ENCODE results near the gene AK8.
A peak's percentile ranks its signal among the peaks of the same experiment; 100 is the strongest.
"Not testable (repeated sequence)": the region's sequence is repeated elsewhere in the genome, so short reads cannot be mapped to it uniquely, and the experiment has no call there.

Gene AK8

DNA sequence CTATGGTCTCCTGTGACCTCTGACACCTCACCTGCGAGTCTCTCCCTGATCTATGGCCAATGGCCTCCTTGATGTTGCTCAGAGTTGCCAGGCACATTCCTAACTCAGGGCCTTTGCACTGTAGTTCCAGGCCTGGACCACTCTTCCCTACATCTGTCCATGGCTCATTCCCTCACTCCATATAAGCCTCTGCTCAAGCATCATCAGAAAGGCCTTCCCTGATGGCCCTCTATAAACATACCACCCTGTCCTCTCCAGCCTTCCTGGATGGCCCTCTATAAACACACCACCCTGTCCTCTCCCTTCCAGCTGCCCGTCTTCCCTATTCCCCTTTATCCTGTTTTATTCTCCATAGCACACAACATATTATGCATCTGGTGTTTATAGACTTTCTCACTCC, 105.0 kb downstream of the AK8 start:
- peaks cover 7% of the 10 kb centered on the region for H3K36me3 Mint-ChIP-seq
- ATAC-seq, result no peak
- peak overlapping the region; percentile 1 for H3K27ac Mint-ChIP-seq
- H3K9me3 Mint-ChIP-seq, result peaks cover 5% of the 10 kb centered on the region
- no peaks in the 10 kb centered on the region for H3K27me3 Mint-ChIP-seq
- peaks cover 9% of the 10 kb centered on the region for H3K4me1 Mint-ChIP-seq
- no peak overlapping the region for H3K4me3 Mint-ChIP-seq

DNA sequence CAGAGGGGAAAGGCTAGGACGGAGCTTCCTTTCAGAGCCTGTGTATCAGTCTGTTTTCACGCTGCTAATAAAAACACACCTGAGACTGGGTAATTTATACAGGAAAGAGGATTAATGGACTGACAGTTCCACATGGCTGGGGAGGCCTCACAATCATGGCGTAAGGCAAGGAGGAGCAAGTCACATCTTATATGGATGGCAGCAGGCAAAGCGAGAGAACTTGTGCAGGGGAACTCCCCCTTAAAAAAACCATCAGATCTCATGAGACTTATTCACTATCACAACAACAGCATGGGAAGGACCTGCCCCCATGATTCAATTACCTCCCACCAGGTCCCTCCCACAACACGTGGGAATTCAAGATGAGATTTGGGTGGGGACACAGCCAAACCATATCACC, 106.3 kb downstream of the AK8 start:
- H3K36me3 Mint-ChIP-seq, H3K27me3 Mint-ChIP-seq, H3K27ac Mint-ChIP-seq, H3K9me3 Mint-ChIP-seq, H3K4me1 Mint-ChIP-seq, H3K4me3 Mint-ChIP-seq, ATAC-seq: not testable (repeated sequence)

- Mint-ChIP-seq H3K4me3 (peak overlapping the region; percentile 99), H3K36me3 (peaks cover 7% of the 10 kb centered on the region), H3K27me3 (no peaks in the 10 kb centered on the region), H3K9me3 (peaks cover 5% of the 10 kb centered on the region), H3K27ac (peak overlapping the region; percentile 94), H3K4me1 (peaks cover 9% of the 10 kb centered on the region)
- ATAC-seq, result no peak
Observed at GRCh38 chr9:132770770-132771310, 107.2 kb downstream of the AK8 start.

- Mint-ChIP-seq H3K9me3 (peaks cover 5% of the 10 kb centered on the region), H3K4me3 (peak overlapping the region; percentile 99), H3K4me1 (peaks cover 9% of the 10 kb centered on the region), H3K27me3 (no peaks in the 10 kb centered on the region), H3K27ac (peak overlapping the region; percentile 94), H3K36me3 (peaks cover 7% of the 10 kb centered on the region)
- peak; percentile 86 for ATAC-seq
Observed at GRCh38 chr9:132769906-132770769, 107.9 kb downstream of the AK8 start.

GRCh38 chr9:132768932-132769905, 108.9 kb downstream of the AK8 start:
- H3K4me3 Mint-ChIP-seq, result peak overlapping the region; percentile 99
- peaks cover 7% of the 10 kb centered on the region for H3K36me3 Mint-ChIP-seq
- H3K9me3 Mint-ChIP-seq, result peaks cover 5% of the 10 kb centered on the region
- peaks cover 9% of the 10 kb centered on the region for H3K4me1 Mint-ChIP-seq
- H3K27me3 Mint-ChIP-seq, result no peaks in the 10 kb centered on the region
- peak; percentile 76 for ATAC-seq
- peak overlapping the region; percentile 94 for H3K27ac Mint-ChIP-seq

DNA sequence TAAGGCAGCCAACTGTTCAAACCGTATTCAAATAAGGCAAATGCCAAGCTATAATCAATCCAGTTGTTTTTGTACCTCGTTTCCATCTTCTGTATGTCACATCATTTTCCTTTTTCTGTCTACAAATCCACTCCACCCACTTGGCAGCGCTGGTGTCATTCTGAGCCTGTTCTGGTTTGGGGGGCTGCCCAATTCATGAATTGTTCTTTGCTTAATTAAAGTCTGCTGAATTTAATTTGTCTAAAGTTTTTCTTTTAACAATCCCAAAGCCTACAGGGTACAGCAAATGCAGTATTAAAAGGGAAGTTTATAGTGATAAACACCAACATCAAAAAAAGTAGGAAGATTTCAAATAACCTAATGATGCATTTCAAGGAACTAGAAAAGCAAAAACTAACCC, 114.5 kb downstream of the AK8 start:
- Mint-ChIP-seq H3K27me3 (no peaks in the 10 kb centered on the region), H3K36me3 (no peaks in the 10 kb centered on the region), H3K9me3 (no peaks in the 10 kb centered on the region), H3K4me3 (no peak overlapping the region), H3K4me1 (no peaks in the 10 kb centered on the region), H3K27ac (no peak overlapping the region)
- ATAC-seq, result no peak

GRCh38 chr9:132762896-132763295, 115.2 kb downstream of the AK8 start:
- Mint-ChIP-seq H3K4me1 (no peaks in the 10 kb centered on the region), H3K9me3 (no peaks in the 10 kb centered on the region), H3K27ac (no peak overlapping the region), H3K36me3 (no peaks in the 10 kb centered on the region), H3K4me3 (no peak overlapping the region), H3K27me3 (no peaks in the 10 kb centered on the region)
- no peak for ATAC-seq

GRCh38 chr9:132761602-132762001, 116.5 kb downstream of the AK8 start:
- H3K27ac Mint-ChIP-seq, result no peak overlapping the region
- no peaks in the 10 kb centered on the region for H3K4me1 Mint-ChIP-seq
- ATAC-seq, result no peak
- H3K27me3 Mint-ChIP-seq, result no peaks in the 10 kb centered on the region
- no peaks in the 10 kb centered on the region for H3K9me3 Mint-ChIP-seq
- H3K4me3 Mint-ChIP-seq, result no peak overlapping the region
- H3K36me3 Mint-ChIP-seq, result no peaks in the 10 kb centered on the region

DNA sequence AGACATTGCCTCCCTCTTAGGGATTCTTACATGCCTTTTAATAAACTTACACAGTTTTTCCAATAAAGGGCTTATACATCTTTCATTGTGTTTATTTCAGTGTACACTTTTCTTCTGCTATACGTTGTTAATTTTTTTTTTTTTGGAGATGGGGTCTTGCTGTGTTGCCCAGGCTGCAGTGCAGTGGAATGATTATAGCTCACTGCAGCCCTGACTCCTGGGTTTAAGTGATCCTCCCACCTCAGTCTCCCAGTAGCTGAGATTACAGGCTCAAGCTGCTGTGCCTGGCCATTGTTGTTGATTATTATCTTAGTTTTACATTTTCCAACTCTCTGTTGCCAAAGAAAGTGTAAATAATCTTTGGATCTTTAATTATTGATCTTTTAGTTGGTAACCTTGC, 118.0 kb downstream of the AK8 start:
- no peak overlapping the region for H3K4me3 Mint-ChIP-seq
- no peak overlapping the region for H3K27ac Mint-ChIP-seq
- H3K27me3 Mint-ChIP-seq, result no peaks in the 10 kb centered on the region
- no peaks in the 10 kb centered on the region for H3K36me3 Mint-ChIP-seq
- H3K9me3 Mint-ChIP-seq, result no peaks in the 10 kb centered on the region
- H3K4me1 Mint-ChIP-seq, result no peaks in the 10 kb centered on the region
- ATAC-seq, result no peak

DNA sequence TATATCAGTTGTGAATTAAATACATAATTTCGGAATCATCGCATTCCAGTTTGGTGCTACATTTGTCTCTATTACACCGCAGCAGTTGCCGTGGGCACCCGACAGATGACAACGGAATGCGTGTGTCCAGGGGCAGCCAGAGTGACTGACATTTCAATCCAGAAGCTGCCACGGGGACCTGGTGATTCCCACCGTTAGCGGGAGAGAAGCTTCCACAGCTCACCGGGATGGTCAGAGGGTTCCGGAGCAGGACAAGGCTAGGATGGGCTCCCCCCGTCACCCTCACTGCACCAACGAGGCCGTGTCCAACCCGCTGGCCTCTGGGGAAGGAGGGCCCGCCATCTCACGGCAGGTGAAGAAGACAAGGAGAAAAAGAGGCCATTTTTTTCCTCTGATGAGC, 121.1 kb downstream of the AK8 start:
- H3K4me3 Mint-ChIP-seq, result no peak overlapping the region
- no peak for ATAC-seq
- no peaks in the 10 kb centered on the region for H3K9me3 Mint-ChIP-seq
- H3K27ac Mint-ChIP-seq, result no peak overlapping the region
- H3K36me3 Mint-ChIP-seq, result no peaks in the 10 kb centered on the region
- no peaks in the 10 kb centered on the region for H3K27me3 Mint-ChIP-seq
- no peaks in the 10 kb centered on the region for H3K4me1 Mint-ChIP-seq

DNA sequence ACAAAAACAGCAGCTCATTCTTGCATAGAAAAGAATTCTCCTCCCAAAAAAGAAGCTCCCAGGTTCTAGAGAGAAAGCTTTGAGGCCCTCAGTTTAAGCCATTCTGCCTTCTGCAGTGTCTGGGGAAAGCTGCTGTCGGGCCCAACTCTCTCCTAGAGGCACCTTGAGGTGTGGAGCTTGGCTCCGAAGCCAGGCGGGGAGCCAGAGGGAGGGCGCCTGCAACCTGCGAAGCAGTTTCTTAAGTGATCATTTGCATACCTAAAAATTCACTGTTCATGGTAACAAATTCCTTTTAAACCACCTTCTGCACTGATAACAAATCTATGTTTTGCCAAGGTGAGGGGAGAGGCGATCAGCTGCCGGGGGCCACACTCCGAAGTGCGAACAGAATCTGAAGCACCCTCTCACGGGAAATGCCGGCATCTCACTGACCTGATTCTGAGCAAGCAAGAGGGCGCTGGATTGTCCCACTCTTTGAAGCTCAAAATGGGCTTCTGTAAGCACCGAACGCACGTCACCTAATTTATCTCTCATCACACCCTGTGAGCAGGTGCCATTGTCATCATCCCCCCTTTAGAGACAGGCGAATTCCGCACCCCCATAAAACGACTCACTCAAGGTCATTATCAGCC, 121.8 kb downstream of the AK8 start:
- Mint-ChIP-seq H3K9me3 (no peaks in the 10 kb centered on the region), H3K4me1 (no peaks in the 10 kb centered on the region), H3K27me3 (no peaks in the 10 kb centered on the region), H3K4me3 (no peak overlapping the region), H3K27ac (no peak overlapping the region), H3K36me3 (no peaks in the 10 kb centered on the region)
- ATAC-seq, result no peak

DNA sequence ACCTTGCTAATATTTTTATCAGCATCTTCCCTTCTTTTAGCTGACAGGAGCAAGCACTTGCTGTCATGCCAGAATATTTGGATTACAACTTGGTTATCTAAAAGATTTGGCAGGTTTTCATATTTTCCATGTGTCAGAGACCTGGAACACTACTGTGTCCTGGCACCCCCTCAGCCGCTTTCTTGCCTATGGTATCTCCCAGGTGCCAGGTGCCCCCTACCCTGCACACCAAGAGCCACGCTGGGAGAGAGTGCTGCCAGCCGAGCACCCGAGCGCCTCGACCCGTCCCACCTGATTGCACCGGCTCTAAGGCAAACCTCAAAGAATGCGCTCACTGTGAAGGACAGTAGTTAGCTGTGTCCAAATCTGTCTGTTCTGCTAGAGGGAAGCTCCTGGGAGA, 123.0 kb downstream of the AK8 start:
- H3K4me1 Mint-ChIP-seq, result no peaks in the 10 kb centered on the region
- H3K36me3 Mint-ChIP-seq, result no peaks in the 10 kb centered on the region
- no peaks in the 10 kb centered on the region for H3K9me3 Mint-ChIP-seq
- no peak overlapping the region for H3K4me3 Mint-ChIP-seq
- no peak for ATAC-seq
- no peaks in the 10 kb centered on the region for H3K27me3 Mint-ChIP-seq
- H3K27ac Mint-ChIP-seq, result no peak overlapping the region

GRCh38 chr9:132754236-132754635, 123.8 kb downstream of the AK8 start:
- H3K4me1 Mint-ChIP-seq, result no peaks in the 10 kb centered on the region
- no peaks in the 10 kb centered on the region for H3K36me3 Mint-ChIP-seq
- H3K27ac Mint-ChIP-seq, result no peak overlapping the region
- no peak overlapping the region for H3K4me3 Mint-ChIP-seq
- no peaks in the 10 kb centered on the region for H3K9me3 Mint-ChIP-seq
- no peak for ATAC-seq
- no peaks in the 10 kb centered on the region for H3K27me3 Mint-ChIP-seq

GRCh38 chr9:132753593-132753880, 124.5 kb downstream of the AK8 start:
- H3K27ac Mint-ChIP-seq, result no peak overlapping the region
- no peaks in the 10 kb centered on the region for H3K4me1 Mint-ChIP-seq
- no peaks in the 10 kb centered on the region for H3K27me3 Mint-ChIP-seq
- no peak overlapping the region for H3K4me3 Mint-ChIP-seq
- H3K9me3 Mint-ChIP-seq, result no peaks in the 10 kb centered on the region
- no peaks in the 10 kb centered on the region for H3K36me3 Mint-ChIP-seq
- no peak for ATAC-seq

DNA sequence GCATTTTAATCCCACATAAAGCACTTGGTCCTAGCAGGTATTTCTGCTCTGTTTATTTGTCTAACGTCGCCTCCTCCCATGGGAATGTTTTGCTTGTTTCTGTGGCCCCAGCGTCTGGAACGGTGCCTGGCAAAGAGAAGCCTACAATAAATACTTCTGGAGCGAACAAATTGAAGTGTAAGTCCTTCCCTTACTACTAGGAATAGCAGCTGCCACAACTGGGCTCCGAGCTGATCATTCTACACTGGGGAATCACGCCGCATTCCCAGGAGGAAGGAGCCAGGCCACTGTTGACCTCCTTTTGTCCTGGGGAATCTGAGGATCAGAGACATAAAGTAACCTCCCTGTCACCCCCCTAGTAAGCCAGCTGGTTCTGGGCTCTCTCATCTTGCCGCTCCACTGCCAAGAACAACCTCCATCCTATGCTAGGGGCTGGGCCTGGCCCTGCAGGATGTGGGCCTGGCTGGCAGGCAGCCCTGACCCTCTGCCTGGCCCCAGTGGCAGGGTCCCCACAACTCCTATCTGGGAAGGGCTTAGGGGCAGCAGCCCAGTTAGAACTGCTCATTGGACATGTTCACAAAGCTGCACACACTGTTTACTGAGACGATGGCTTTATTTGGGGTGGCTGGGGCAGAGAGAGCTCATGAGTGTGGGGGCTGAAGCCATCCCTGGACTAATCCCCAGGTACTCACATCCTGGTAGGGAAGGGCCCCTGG, 125.0 kb downstream of the AK8 start:
- no peak for ATAC-seq
- no peaks in the 10 kb centered on the region for H3K27me3 Mint-ChIP-seq
- no peak overlapping the region for H3K4me3 Mint-ChIP-seq
- H3K4me1 Mint-ChIP-seq, result no peaks in the 10 kb centered on the region
- H3K27ac Mint-ChIP-seq, result no peak overlapping the region
- H3K36me3 Mint-ChIP-seq, result no peaks in the 10 kb centered on the region
- no peaks in the 10 kb centered on the region for H3K9me3 Mint-ChIP-seq
